CD4-positive, alpha-beta T cell treated with Interleukin-15 for 1 hour (primary cell): ENCODE results near the gene ARFRP1.

ENCODE experiments used
- DNase-seq: peaks from one replicate; pipeline ENCODE4 v3.0.0-alpha.2; 2020

Gene ARFRP1

GRCh38 chr20:63701329-63702035 lies 6.3 kb downstream of the ARFRP1 start:
- DNase-seq, result no peak

GRCh38 chr20:63701051-63701328 lies 6.8 kb downstream of the ARFRP1 start:
- DNase-seq, result peak; percentile 6

GRCh38 chr20:63700199-63701050 lies 7.4 kb downstream of the ARFRP1 start:
- DNase-seq, result peak; percentile 15

- DNase-seq, result peak; percentile 15
Measured at GRCh38 chr20:63699466-63700198, 8.1 kb downstream of the ARFRP1 start.

GRCh38 chr20:63698739-63699465 lies 8.9 kb downstream of the ARFRP1 start:
- DNase-seq, result peak; percentile 16

- DNase-seq, result no peak
Measured at GRCh38 chr20:63697868-63698545, 9.8 kb downstream of the ARFRP1 start.

DNA sequence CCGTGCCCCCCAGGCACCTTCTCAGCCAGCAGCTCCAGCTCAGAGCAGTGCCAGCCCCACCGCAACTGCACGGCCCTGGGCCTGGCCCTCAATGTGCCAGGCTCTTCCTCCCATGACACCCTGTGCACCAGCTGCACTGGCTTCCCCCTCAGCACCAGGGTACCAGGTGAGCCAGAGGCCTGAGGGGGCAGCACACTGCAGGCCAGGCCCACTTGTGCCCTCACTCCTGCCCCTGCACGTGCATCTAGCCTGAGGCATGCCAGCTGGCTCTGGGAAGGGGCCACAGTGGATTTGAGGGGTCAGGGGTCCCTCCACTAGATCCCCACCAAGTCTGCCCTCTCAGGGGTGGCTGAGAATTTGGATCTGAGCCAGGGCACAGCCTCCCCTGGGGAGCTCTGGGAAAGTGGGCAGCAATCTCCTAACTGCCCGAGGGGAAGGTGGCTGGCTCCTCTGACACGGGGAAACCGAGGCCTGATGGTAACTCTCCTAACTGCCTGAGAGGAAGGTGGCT lies 10.4 kb downstream of the ARFRP1 start:
- DNase-seq, result no peak

DNA sequence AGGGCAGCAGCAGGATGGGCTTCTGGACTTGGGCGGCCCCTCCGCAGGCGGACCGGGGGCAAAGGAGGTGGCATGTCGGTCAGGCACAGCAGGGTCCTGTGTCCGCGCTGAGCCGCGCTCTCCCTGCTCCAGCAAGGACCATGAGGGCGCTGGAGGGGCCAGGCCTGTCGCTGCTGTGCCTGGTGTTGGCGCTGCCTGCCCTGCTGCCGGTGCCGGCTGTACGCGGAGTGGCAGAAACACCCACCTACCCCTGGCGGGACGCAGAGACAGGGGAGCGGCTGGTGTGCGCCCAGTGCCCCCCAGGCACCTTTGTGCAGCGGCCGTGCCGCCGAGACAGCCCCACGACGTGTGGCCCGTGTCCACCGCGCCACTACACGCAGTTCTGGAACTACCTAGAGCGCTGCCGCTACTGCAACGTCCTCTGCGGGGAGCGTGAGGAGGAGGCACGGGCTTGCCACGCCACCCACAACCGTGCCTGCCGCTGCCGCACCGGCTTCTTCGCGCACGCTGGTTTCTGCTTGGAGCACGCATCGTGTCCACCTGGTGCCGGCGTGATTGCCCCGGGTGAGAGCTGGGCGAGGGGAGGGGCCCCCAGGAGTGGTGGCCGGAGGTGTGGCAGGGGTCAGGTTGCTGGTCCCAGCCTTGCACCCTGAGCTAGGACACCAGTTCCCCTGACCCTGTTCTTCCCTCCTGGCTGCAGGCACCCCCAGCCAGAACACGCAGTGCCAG lies 11.0 kb downstream of the ARFRP1 start, which contains the start of gene TNFRSF6B:
TSS of gene TNFRSF6B (plus strand) at position 25 of the 729 bp plus-strand sequence. CDS start at position 141, 116 bp downstream.
- DNase-seq, result no peak

DNA sequence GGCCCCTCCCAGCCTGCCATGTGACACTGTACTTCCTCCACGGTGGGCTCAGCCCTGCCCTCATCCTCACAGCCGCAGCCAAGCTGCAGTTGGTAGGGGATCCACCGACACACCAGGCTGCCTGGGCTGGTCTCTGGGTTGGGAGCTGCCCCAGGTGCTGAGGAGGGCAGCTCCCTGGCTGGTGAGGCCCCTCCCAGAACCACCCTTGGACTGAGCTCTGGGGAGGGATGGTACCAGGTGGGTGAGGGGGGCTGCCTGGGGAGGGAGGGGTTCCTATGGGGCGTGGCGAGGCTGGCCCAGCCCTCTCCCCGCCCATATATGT lies 11.5 kb downstream of the ARFRP1 start:
- peak; percentile 48 for DNase-seq

DNA sequence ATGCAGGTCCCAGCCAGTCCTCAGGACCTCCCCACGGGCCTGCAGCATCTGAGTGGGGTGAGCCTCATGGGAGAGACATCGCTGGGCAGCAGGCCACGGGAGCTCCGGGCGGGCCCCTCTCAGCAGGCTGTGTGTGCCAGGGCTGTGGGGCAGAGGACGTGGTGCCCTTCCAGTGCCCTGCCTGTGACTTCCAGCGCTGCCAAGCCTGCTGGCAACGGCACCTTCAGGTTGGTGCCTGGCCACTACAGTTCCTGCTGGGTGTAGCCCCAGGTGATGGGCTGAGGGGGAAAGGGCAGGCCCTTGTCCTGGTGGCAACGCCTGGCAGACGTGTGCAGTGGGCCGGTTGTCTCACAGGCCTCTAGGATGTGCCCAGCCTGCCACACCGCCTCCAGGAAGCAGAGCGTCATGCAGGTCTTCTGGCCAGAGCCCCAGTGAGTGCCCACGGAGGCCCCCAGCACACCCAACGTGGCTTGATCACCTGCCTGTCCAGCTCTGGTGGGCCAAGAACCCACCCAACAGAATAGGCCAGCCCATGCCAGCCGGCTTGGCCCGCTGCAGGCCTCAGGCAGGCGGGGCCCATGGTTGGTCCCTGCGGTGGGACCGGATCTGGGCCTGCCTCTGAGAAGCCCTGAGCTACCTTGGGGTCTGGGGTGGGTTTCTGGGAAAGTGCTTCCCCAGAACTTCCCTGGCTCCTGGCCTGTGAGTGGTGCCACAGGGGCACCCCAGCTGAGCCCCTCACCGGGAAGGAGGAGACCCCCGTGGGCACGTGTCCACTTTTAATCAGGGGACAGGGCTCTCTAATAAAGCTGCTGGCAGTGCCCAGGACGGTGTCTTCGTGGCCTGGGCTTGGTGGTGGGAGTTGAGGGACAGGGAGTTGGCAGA lies 12.1 kb downstream of the ARFRP1 start:
- DNase-seq, result no peak

GRCh38 chr20:63694584-63695423 lies 13.0 kb downstream of the ARFRP1 start:
- no peak for DNase-seq

- DNase-seq, result no peak
Measured at GRCh38 chr20:63693733-63694583, 13.8 kb downstream of the ARFRP1 start.

- no peak for DNase-seq
Measured at GRCh38 chr20:63693083-63693732, 14.6 kb downstream of the ARFRP1 start.

DNA sequence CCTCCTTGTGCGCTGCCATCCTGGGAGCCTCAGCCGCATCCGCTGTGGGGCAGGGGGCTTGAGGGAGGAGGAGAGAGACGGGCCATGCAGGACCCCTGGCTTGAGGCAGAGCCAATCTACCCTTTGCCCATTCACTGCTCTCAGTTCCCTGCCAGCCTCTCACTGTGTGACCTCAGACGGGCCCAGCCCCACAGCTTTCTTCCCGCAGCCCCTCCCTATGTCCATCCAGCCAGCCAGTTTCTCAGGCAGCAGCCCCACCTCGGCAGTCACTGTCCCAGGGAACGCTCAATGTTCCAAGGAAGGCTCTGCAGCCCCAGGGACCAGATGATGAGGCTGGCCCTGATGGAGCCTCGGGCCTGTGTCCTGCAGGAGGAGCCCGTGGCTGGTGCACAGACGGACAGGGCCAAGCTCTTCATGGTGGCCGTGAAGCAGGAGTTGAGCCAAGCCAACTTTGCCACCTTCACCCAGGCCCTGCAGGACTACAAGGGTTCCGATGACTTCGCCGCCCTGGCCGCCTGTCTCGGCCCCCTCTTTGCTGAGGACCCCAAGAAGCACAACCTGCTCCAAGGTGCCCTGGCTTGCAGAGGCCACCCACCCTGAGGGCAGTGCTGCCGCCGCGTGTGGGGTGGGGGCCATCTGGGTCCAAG lies 15.2 kb downstream of the ARFRP1 start:
- no peak for DNase-seq

- DNase-seq, result no peak
Measured at GRCh38 chr20:63691711-63692435, 15.9 kb downstream of the ARFRP1 start.

DNA sequence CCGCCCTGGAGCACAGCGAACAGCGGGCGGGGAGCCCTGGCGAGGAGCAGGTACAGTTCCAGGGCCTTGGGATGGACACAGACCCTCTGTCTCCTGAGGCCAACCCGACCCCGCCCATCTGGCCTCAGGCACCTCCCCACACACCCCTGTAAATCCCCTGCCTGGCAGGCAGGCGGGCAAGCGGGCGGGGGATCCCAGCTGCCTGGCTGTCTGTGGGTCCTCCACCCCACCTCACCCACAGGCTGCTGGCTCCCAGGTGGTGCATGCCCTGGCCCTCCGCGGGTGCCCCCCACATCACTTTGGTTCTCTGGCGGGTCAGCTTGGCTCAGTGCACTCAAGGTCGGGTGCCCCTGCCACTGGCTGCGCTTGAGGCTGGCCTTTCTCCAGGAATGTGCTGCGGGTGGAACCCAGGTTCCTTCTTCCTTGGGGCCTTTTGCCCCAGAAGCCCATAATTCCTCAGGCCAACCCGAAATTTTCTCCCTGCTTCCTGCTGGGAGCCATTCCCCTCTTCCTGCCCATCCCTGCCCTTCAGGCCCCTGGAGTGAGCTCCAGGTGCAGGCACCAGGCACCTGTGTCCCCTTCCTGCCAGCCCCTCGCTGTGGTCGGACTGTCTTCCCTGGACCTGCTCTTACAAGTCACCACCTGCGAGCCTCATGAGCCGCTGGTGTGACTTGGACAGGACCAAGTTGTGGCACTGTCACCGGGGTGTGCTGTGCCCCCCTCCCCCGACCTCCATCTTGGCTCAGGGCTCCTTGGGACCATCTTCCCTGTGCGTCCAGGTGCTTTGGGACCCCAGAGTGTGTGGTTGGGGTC lies 16.7 kb downstream of the ARFRP1 start:
- DNase-seq, result no peak
